Activated CD4-positive, alpha-beta T cell treated with anti-CD3 and anti-CD28 coated beads, Interleukin-2, Interleukin-4, amounts not matched to agents 100 ng/mL and 50 ng/mL, durations not matched to agents 16 hours and 8 hours (primary cell): Measurements from ENCODE around the gene EHD4.

Experiments used
- DNase-seq: peaks from one replicate; pipeline ENCODE4 v3.0.0-alpha.2; 2020; ENCODE audit warnings: low spot score

The EHD4 gene

GRCh38 chr15:41858756-41859155 lies 113.6 kb downstream of the EHD4 start:
- no peak for DNase-seq

DNA sequence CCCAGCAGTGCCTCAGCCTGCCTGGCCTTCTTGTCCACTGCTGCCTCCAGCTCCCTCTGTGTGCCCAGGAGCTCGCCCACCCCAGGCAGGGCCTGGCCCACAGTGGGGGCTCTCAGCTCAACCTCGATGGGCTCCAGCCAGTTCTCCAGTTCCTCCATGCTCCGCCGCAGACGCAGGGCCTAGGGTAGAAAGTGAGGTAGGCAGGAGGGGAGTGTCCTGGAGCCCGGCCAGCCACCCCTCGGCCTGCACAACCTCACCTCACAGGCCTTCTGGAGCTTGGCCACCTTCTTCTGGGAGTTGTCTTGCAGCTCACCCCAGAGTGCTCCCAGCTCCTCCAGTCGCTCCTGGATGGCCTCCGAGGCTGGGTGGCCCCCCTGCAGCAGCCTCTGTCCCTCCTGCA lies 115.0 kb downstream of the EHD4 start:
- DNase-seq, result no peak

- no peak for DNase-seq
Measured at GRCh38 chr15:41856716-41857115, 115.6 kb downstream of the EHD4 start.

GRCh38 chr15:41856262-41856661 lies 116.1 kb downstream of the EHD4 start:
- no peak for DNase-seq

DNA sequence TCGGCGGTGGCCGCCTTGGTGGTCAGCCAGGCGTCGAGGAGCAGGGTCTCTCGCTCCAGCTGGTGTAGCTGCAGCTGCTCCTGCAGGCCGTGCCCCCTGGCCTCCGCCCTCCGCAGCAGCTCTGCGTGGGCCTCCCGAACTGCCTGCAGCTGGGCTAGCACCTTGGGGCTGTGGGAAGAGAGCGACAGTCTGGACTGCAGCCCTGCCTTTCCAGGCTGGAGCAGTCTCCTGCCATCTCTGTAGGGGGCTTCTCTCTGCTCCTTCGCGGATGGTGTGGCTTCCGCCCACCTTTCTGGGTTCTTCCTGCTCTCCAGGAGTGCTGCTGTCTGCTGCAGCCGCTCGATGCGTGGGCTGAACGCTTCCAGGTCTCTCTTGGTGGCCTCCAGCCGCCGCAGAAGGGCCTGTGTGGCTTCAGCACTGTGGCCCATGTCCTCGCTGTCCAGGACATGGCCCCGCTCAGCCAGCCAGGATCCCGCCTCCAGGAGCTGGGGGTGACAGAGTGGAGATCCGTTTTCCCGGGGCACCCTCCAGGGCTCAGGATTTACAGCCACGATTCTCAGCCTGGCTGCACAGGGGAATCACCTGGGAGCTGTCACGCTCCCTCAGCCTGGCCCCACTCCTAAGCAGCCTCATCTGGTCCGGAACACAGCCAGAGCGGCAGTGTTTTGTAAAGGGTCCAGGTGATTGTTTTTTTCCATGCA lies 116.9 kb downstream of the EHD4 start:
- no peak for DNase-seq

- no peak for DNase-seq
Measured at GRCh38 chr15:41854443-41854842, 117.9 kb downstream of the EHD4 start.

DNA sequence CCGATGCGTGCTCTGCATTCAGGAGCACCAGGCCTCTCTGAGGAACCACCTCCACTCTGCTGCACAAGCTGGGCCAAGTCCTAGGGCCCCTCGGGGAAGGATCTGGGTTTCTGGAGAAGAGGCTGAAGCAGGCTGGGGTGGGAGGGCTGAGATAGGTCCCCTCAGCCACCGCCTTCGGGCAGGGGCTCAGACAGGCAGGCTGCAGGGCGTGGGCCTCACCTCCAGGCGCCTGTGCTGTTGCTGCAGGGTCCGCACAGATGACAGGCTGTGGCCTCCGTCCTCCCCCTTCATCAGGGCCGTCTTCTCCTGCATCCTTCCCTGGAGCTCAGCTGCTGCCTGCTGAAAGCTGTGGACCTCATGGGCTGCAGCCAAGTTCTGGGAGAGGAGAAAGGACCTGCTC lies 118.5 kb downstream of the EHD4 start:
- no peak for DNase-seq

DNA sequence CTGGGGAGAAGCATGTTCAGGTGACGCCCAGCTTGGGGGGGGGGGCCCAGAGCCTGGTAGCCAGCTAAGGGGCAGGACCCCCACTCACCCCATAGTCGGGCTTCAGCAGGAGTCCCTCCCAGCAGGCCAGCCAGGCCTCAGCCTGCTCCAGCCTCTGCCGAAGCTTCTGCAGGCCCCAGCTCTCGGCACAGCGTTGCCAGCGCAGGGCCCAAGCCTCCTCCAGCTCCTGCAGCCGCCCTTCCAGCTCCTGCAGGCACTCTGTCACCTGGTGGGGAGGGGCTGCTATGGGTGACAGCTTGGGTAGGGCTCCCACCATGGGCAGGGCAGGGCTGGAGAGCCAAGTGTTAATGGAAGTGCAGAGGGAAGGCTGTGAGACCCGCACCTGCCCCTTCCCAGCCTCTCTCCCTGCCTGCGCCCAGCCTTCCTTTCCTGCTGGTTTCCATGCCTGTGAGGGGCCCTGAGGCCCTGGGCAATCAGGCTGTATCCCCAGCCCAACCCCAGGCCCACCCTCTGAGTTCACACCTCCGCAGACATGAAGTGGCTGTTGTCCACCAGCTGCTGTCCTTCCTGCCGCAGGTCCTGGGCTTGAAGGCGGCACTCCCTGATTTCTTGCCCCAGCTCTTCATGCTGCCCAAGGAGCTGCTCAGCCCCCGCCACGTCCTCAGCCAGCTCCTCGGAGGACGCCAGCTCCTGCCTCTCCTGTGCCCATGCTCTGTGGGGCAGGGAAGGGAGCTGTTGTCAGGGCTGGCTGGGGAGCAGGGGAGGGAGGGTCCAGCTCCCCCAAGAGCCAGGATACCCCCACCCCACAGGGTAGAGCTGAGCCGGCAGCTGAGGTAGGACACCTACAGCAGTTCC lies 119.4 kb downstream of the EHD4 start:
- DNase-seq, result no peak

- no peak for DNase-seq
Measured at GRCh38 chr15:41851755-41852370, 120.5 kb downstream of the EHD4 start.

- DNase-seq, result no peak
Measured at GRCh38 chr15:41851167-41851523, 121.2 kb downstream of the EHD4 start.

GRCh38 chr15:41850482-41851166 lies 121.7 kb downstream of the EHD4 start:
- DNase-seq, result no peak

DNA sequence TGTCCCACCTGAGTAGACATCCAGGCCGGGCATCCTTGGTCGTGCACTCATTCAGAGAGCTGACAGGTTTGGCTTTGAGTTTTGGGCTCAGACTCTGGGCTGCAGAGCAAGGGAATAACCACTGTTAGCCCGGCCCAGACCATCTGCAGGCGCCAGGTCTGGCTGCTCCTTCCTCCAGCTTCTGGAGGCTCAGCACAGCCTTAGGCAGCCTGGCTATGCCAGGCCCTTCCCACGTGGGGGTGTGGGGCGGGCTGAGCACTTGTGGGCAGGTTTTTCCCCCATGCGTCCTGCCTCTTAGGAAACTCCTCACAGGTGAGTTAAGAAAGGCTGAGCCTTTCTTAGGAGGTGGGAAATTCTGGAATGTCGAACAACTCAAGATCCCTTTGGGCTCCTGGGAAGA lies 122.5 kb downstream of the EHD4 start:
- no peak for DNase-seq

GRCh38 chr15:41849204-41849603 lies 123.2 kb downstream of the EHD4 start:
- DNase-seq, result no peak

DNA sequence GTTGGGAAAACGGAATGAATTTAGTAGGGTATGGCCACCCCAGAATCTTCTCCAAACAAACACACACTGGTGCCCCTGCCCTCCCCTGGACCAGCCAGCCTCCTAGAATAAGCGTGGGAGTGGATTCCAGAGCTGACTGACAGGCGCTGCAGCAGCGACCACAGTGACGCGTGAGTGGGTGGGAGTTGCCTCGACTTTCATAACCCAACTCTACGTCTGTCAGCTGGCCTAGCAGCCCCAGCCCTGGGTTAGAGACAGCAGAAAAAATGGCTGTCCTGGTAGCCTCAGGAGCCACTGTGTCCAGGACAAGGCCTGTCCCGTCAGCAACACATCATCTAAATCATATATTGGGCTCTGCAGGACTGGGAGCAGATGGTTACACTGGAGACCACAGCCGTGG lies 123.7 kb downstream of the EHD4 start:
- DNase-seq, result no peak

DNA sequence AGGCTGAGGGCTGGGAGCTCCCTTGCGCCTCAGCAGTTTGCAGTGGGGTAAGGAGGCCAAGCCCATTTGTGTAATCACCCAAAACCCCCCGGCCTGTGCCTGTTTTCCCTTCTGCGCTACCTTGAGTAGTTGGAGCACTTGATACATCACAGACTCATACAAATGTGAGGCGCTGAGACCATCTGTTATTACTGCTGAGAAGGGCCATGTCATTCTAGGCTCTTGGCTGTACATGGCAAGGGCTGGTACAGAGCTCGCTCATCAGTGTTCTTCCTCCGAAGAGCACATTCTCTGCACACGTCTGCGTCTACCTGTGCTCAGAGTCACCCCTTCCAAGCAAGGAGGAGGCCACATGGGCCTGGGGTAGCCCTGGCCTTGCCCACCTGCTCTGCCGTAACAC lies 124.4 kb downstream of the EHD4 start:
- DNase-seq, result no peak

DNA sequence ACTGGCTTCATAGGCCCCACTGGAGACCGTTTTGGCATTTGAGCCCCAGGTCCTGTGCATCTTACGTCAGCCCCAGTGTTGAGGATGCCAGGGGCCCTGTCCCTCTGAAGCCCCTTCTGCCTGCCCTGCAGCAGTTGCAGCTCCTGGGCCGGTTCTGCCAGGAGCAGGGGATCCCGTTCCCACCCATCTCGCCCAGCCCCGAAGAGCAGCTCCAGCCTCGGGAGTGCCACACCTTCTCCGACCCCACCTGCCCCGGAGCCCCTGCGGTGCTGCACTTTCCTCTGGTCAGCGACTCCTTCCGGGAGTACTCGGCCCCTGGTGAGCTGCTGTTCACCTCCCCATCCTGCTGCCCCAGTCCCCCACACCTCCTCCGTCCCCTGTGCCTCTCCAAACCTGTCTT lies 125.2 kb downstream of the EHD4 start:
- no peak for DNase-seq
